ENCODE results near the gene CNNM2.
"Not testable (repeated sequence)": the region's sequence is repeated elsewhere in the genome, so short reads cannot be mapped to it uniquely, and the experiment has no call there.

The CNNM2 gene

DNA sequence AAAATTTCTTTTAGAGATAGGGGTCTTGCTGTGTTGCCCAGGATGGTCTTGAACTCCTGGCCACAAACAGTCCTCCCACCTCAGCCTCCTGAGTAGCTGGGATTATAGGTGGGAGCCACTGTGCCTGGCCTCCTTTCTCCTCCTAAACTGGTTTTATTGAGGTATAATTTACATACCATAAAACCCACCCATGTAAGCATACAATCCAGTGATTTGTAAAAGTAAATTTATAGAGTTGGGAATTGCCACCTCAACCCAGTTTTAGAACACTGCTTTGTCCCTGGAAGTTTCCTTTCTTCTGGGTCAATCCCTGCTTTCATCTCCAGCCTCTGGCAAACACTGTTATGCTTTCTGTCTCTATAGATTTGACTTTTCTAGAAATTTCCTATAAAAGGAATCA lies 49.0 kb downstream of the CNNM2 start:
- FAIRE-seq (no peak), DNase-seq (ENCODE audit: insufficient read length, low spot score) (no peak)
- no peak for TF ChIP-seq POLR2A (IDR thresholded peaks at IDR 0.05; ENCODE audit: low read depth, low read length)

DNA sequence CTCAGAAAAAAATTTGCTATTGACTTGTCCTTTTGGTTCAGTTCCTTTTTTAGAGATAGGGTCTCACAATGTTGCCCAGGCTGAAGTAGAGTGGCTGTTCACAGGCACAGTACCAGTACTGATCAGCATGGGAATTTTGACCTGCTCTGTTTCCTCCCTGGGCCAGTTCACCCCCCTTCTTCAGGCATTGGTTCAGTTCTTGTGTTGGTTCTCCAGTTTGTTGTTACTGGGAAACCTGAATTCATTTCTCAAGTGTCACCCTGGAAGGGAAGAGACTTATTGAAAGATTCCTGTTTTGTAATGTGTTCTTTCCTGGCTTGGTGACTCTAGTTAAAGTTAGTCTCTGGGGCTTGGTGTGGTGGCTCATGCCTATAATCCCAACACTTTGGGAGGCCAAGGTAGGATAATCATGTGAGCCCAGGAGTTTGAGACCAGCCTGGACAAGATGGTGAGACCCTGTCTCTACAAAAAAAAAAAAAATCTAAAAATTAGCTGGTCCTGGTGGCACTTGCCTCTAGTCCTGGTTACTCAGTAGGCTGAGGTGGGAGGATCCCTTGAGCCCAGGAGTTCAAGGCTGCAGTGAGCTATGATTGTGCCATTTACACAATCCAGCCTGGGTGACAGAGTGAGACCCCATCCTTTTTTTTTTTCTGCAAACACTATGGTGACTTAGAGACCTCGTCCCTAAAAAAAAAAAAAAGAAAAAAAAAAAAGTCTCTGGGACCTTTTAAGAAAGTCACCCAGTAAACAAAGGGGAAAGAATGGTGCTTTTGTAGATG lies 52.7 kb downstream of the CNNM2 start:
- FAIRE-seq (no peak), DNase-seq (ENCODE audit: insufficient read length, low spot score) (no peak)
- no peak for TF ChIP-seq POLR2A (IDR thresholded peaks at IDR 0.05; ENCODE audit: low read depth, low read length)

DNA sequence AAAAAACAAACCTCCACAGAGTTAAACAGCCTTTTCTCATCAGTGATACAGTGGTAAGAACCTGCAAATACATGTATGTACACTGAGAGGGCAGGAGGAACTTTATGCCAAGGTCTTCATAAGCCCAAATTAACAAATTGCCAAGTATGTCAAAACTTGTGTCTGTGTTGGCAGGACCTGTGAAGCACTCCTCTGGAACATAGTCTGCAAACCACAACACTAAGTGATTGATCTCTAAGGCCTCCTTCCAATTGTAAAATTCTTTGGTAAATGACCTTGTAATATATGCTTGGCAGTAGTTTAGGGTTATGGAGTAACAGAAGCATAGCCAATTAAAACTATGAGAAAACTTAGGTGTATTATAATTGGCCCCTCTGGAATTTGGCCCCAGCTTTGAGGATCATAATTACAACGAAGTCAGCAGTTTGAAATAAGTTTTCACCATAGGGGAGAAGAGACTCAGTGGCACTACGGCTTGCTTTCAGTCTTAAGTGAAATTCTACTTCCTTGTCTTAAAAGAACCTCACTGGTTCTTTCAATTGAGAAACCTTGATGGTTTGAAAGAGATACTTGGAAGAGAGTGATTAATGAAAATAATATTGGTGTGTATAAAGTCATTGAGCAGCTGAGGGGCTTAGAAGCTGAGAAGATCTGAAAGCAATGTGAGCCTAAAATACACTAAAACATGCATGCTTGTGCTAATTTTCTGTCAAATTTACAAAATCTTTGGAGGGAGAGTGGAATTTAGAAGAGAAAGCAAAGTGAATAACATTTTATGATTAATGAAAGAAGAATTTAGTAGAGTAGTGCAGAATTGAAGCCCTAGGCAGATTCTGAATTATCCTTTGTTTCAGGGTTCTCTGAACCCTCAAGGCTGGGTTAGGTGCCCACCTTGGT lies 57.6 kb downstream of the CNNM2 start:
- FAIRE-seq (no peak), DNase-seq (ENCODE audit: insufficient read length, low spot score) (no peak)
- TF ChIP-seq POLR2A (IDR thresholded peaks at IDR 0.05; ENCODE audit: low read depth, low read length): no peak

DNA sequence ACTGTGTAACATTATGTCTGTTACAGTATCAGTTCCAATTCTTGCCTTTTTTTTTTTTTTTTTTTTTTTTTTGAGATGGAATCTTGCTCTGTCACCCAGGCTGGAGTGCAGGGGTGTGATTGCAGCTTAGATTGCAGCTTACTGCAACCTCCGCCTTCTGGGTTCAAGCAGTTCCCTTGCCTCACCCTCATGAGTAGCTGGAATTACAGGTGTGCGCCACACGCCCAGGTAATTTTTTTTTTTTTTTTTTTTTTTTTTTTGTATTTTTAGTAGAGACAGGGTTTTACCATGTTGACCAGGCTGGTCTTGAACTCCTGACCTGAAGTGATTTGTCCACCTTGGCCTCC lies 58.3 kb downstream of the CNNM2 start:
- not testable (repeated sequence) for FAIRE-seq; DNase-seq (ENCODE audit: insufficient read length, low spot score)

DNA sequence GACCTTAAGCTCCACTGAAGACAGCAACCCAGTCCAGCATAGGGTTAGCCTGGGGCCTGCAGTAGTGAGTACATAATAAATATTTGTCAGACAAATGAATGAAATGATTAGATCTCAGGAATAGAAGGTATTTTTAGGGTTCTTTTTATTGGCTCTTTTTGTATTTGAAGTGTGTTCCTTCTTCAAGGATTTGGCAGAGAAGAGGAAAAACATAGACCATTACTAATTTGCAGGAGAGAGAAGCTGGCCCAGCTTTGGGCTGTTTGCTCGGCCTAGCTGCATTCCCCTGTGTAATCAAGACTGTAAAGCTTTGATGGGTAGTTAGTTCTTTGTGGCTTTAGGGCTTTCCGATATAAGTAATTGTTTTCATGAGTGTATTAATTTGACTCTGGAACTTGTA lies 64.2 kb downstream of the CNNM2 start:
- DNase-seq (ENCODE audit: insufficient read length, low spot score) (no peak), FAIRE-seq (no peak)
- no peak for TF ChIP-seq POLR2A (IDR thresholded peaks at IDR 0.05; ENCODE audit: low read depth, low read length)

DNA sequence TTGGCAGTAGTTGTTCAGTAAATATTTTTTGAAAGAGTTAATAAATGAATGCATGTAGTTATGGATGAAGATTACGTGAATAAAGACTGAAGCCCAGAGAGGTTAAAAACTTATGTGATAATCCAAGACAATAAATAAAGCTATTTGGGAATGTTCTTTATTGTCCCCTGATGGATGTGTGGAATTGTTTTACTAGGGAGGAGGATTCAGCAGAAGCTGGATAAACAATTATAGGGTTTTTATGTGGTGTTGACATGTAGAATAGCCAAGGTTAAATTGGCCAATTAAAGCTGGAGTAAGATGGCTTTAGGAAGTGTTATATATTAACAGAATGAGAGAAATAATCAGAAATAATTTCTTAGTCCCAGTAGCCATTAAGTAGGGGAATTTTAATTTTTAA lies 66.0 kb downstream of the CNNM2 start:
- TF ChIP-seq POLR2A (IDR thresholded peaks at IDR 0.05; ENCODE audit: low read depth, low read length): no peak
- no peak for FAIRE-seq
- no peak for DNase-seq (ENCODE audit: insufficient read length, low spot score)

DNA sequence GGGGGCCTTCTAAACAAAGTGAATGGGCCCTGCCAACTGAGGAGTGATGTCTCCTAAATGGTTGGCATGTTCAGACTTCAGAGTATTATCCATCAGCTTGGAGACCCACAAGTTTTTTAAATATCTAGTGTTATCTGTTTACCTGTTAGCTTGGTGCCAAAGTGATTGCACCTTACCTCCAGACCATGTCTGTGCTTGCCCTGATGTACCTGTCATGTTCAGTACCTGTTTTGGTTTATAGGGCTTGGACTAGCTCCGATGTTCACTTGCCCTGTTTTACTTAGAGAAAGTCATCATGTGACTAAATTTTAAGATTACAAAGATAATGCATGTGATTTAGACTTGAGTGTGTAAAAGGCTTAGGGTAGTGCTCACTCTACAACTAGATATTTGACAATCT lies 67.7 kb downstream of the CNNM2 start:
- FAIRE-seq (no peak), DNase-seq (ENCODE audit: insufficient read length, low spot score) (no peak)
- no peak for TF ChIP-seq POLR2A (IDR thresholded peaks at IDR 0.05; ENCODE audit: low read depth, low read length)

DNA sequence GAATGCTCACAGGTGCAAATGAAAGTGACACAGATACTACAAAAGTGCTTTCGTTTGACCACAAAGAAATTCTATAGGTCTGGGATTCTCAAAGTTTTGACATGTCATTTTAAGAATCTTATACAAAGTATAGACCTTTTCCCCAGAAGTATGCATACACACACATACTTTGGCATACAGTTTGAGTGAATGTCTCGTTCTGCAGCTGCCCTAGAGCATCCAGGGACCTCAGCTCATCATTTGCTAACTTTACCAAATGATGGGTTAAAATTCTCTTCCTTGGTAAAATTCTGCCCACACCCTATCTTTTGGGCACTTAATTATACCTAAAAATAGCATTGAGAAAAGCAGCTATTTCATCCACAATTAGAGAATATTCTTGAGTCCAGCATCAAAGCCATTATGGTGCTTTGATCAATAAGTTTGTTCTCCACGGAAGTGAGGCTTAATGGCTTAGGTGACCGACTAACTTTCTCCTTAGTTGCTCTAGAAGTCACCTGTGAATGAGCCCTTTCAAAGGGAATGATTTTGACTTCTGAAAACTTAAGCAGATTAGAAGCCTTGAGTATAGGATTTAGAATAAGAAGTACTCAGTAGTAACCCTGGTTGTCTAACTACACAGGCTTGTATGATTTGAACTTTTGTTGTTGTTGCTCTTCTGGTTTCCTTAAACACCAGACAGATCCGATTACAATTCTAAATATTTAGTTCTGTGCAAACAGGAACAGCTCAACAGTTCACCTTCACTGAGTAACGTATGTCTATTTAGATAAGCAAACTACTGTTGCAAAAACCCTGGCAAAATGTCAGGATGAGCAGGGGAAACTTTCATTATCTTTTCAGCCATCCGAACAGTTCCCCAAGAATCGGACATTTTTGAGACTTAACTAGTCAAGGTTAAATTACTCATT lies 70.6 kb downstream of the CNNM2 start:
- no peak for DNase-seq (ENCODE audit: insufficient read length, low spot score)
- no peak for TF ChIP-seq POLR2A (IDR thresholded peaks at IDR 0.05; ENCODE audit: low read depth, low read length)
- peak; percentile 83 for FAIRE-seq

DNA sequence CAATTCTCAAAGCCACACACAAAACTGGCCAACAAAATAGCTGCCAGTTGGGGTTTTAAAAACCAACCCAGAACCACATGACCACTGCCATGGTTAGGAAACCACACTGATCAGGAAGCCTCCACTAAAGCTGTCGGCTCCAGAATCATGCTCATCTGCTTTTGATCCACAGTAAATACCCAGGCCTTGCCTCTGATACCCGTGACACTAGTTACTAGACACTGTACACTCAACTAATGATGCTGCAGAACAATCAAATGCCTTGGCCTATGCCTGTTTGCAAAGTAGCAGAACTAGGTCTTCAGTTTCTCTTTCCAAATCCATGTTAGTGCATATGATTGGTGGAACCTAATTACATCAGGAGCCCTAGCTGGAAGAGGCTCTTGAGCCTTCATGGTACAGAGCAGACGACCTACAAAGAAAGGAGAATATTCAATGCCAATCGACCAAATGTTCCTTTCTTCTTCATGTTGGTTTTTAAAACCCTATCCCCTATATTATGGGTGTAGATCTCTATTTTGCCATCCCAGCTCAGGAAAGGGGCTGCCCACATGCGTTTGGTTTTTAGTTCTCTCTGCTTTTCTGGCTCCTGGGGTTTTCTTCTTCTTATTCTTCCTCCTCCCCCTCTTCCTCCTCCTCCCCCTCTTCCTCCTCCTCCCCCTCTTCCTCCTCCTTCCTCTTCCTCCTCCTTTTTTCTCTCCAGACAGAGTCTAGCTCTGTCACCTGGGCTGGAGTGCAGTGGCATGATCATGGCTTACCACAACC lies 76.6 kb downstream of the CNNM2 start:
- no peak for DNase-seq (ENCODE audit: insufficient read length, low spot score)
- peak; percentile 20 for FAIRE-seq
- TF ChIP-seq POLR2A (IDR thresholded peaks at IDR 0.05; ENCODE audit: low read depth, low read length): no peak

DNA sequence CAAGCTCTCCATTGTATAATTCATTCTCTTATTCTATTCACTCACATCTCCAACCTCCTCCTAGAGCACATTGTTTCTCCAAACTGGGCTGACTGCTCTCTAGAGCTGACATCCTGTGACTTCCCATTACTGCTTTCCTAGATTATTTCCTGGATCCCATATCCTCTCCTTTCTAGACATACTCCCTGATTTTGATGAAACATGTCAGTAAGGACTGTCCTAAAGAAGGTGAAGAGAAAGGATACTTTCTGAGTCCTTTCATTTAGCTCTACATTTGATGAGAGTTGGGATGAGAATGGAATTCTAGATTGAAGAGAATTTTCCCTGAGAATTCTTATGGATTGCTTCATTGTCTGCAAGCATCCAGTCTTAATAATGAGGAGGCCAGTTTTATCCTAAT lies 78.8 kb downstream of the CNNM2 start:
- no peak for TF ChIP-seq POLR2A (IDR thresholded peaks at IDR 0.05; ENCODE audit: low read depth, low read length)
- DNase-seq (ENCODE audit: insufficient read length, low spot score) (no peak), FAIRE-seq (no peak)

DNA sequence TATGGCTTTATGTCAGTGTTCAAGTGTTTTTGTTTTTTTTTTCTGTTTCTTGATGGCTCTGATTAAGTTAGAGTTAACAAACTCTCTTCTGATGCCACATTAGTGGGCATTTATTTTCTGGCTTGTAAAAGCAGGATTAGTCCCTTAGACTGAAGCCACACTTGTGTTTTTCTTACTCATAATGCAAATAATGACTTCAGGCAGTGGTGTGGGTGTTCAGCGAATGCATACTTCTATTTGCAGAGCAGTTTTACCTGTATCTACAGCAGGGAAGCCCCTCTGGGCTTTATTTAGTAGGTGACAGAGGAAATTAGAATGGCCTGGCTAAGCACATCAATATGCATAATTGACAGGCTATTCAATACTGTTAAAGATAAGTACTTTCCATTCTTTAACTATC lies 79.9 kb downstream of the CNNM2 start:
- FAIRE-seq (no peak), DNase-seq (ENCODE audit: insufficient read length, low spot score) (no peak)
- TF ChIP-seq POLR2A (IDR thresholded peaks at IDR 0.05; ENCODE audit: low read depth, low read length): no peak

DNA sequence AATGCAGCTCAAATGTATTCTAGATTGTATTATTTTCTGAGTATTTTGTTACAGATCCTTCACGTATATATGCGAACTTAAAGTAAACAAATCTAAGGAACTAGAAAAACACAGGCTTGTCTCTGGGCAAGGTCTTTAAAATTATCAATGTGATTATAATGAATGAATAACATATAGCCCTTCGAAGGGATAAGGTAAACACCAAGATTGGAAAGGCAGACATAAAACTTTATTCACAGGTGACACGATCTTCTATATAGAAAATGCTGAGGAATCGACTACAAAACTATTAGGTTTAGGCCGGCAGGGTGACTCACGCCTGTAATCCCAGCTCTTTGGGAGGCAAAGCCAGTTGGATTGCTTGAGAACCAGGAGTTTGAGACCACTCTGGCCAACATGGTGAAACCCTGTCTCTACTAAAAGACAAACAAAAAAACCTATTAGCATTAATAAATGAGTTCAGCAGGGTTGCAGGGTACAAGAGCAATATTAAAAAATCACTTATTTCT lies 80.4 kb downstream of the CNNM2 start:
- FAIRE-seq (no peak), DNase-seq (ENCODE audit: insufficient read length, low spot score) (no peak)
- no peak for TF ChIP-seq POLR2A (IDR thresholded peaks at IDR 0.05; ENCODE audit: low read depth, low read length)

DNA sequence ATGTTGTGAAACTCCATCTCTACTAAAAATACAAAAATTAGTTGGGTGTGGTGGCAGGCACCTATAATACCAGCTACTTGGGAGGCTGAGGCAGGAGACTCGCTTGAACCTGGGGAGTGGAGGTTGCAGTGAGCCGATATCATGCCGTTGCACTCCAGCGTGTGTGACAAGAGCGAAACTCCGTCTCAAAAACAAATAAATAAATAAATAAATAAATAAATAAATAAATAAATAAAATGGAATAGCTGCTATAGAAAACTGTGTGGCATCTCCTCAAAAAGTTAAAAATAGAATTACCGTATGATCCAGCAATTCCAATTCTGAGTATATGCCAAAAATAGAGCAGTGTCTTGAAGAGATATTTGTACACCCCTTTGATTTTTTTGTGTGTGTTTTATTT lies 82.0 kb downstream of the CNNM2 start:
- not testable (repeated sequence) for DNase-seq (ENCODE audit: insufficient read length, low spot score); FAIRE-seq
